RCC 7860 (cell line): ENCODE results near the gene CCNY.
"Not testable (repeated sequence)": the region's sequence is repeated elsewhere in the genome, so short reads cannot be mapped to it uniquely, and the experiment has no call there.

Experiments
- DNase-seq: peaks from one replicate; pipeline ENCODE4 v3.0.0-alpha.2; 2015; ENCODE audit warnings: low spot score
- FAIRE-seq: peaks from 2 replicates; lab custom pipeline; 2012; peaks lifted over from hg19 to GRCh38; lab: Jason Lieb, UNC

CCNY gene

DNA sequence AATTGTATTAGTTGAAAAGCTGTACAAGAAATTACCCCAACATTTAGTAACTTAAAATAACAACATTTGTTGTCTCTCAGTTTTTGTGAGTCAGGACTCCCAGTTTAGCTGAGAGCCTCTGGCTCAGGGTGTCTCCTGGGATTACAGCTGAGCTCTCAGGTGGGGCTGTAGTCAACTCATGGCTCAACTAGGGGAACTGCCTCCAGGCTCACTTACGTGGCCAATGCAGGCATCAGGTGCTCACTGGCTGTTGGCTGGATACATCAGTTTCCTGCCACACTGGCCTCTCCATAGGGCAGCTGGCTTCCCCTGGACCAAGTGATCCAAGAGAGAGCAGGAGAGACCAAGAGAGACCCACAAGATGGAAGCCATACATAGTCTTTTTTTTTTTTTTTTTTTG, 17.5 kb downstream of the CCNY start:
- no peak for DNase-seq
- no peak for FAIRE-seq

DNA sequence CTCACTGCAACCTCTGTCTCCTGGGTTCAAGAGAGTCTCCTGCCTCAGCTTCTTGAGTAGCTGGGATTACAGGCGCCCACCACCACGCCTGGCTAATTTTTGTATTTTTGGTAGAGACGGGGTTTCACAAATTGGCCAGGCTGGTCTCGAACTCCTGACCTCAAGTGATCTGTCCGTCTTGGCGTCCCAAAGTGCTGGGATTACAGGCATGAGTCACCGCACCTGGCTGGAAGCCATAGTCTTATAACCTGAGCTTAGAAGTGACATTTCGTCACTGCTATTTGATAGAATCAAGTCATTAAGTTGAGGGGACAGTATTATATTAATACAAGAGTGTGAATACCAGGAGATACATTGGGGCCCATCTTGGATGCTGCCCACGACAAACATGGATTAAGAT, 17.9 kb downstream of the CCNY start:
- DNase-seq, FAIRE-seq: not testable (repeated sequence)

DNA sequence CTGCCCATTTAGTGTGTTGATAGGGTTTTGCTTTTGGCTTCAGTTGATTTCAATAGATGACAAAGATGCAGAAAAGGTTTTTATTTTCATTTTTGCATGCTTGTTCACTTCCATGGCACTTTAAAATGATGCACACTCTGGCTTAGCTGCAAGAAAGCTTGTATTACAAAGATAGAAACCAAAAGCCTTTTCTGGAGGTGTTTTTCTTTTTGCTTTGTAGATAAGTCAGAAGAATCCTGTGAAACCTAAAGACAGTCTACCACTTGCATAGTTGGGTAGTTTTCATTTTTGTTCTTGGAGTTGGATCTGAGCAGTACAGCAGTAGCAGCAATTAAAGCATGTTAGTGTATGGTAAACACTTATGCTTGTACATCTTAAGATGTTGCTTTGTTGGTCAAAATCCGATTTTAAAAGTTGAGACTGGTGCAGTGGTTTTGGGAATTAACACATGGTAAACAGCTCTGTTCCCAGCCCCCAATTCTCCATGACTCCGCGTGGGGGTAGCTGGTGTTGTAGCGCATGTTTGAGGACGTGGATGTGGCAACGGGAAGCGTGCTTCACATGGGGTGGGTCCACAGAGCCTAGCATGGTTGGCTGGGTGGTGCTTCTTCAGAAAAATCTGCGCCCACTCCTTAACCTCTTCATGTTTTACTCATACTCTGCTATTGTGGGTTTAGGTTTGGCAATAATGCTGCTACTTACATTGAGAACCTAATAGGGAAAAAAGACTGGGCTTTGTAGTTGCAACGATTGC, 19.8 kb downstream of the CCNY start:
- DNase-seq (no peak), FAIRE-seq (no peak)

DNA sequence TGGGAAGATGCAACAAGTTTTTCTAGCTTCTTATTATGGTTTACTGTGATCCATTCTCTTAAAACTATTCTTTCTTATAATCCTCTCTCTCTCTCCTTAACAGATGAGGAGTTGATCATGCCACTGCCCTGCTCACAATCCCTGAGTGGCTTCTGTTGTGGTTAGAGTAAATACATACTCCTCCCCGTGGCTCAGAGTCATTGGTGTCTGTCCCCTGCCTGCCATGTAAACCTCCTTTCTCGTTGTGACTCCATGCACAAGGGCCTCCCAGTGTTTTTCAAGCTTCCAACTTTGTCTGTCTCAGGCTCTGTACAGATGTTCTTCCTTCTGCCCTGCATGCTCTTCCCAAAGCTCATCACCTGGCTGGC, 20.4 kb downstream of the CCNY start:
- DNase-seq (no peak), FAIRE-seq (no peak)

DNA sequence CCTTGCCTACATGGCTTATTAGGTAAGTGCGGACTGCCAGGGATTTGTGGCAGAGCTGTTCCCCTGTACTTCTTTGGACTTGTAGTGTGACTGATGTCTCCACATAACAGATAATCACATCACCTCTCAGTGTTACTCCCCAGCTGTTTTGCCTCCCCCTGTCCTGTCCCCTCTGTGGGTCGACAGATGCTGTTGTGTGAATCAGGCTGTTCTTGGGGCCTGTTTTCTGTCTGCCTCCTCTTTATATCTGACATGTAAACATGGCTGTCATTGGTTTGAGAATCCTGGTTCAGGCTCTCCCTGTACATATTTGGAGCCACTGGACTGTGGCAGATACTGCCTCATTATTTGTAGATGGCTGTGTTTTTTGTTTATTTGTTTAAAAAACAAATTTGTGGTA, 22.7 kb downstream of the CCNY start:
- DNase-seq = no peak
- FAIRE-seq = no peak

DNA sequence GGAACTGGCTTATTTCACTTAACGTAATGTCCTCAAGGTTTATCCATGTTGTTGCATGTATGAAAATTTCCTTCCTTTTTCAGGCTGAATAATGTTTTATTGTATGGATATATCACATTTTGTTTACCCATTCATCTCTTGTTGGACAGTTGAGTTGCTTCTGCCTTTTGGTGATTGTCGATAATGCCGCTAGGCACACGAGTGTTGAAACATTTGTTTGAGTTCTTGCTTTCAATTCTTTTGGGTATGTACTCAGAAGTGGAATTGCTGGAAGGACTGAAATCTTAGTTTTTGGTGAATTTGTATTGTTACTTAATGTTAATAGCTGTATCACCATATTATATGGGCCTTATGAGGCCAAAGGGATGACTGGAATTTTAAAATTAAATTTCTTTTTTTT, 23.6 kb downstream of the CCNY start:
- no peak for FAIRE-seq

DNA sequence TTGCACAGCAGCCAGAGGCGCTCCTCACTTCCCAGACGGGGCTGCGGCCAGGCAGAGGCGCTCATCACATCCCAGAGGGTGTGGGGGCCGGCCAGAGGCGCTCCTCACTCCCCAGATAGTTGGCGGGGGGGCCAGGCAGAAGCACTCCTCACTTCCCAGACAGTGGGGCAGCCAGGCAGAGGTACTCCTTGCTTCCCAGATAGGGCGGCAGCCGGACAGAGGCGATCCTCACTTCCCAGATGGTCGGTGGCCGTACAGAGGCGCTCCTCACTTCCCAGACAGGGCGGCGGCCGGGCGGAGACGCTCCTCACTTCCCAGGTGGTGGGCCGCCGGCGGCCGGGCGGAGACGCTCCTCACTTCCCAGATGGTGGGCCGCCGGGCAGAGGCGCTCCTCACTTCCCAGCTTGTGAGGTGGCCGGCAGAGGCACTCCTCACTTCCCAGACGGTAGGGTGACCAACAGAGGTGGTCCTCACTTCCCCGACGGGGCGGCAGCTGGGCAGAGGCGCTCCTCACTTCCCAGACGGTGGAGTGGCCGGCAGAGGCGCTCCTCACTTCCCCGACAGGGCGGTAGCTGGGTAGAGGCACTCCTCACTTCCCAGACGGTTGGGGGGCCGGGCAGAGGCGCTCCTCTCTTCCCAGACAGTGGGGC, 26.5 kb downstream of the CCNY start:
- FAIRE-seq = no peak
- DNase-seq = no peak

More for the DNA sequence above, 23.6 kb downstream of the CCNY start:
- no peak for DNase-seq

DNA sequence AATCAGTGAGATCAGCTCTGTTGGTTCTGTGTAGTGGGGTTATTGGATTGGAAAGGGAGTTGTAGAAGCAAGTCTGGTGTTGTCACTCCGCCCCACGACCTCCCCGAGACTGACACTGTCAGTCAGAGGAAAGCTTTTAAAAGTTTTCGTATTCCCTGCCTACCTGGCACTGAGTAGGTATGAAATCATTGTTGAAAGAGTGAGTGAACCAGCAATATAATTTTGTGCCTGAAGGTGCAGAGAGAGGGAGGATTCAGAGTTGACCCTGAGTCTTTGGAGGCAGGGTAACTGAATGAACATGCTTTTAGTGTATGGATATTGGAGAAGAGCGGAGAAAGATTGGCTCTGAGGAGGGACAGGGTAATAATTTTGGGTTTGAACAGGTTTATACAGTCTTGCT, 27.3 kb downstream of the CCNY start:
- DNase-seq = no peak
- no peak for FAIRE-seq

DNA sequence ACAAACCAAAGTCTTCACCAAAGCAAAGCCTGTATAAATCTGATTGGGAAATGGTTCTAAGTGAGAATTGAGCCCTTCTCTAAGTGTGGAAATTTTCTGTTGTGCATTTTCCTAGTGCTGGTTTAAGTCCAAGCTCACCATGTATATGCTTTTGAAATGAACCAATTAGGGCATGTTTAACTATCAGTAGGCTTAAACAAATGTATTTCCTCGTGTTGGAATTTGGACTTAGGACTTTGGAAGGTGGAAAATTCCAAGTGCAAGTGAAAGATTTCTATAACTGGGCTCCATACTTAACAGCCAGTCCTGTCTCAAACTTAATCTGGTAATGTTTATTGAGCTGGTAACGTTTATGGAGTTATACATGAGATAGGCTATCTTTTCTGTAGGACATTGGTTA, 28.5 kb downstream of the CCNY start:
- DNase-seq (no peak), FAIRE-seq (no peak)

DNA sequence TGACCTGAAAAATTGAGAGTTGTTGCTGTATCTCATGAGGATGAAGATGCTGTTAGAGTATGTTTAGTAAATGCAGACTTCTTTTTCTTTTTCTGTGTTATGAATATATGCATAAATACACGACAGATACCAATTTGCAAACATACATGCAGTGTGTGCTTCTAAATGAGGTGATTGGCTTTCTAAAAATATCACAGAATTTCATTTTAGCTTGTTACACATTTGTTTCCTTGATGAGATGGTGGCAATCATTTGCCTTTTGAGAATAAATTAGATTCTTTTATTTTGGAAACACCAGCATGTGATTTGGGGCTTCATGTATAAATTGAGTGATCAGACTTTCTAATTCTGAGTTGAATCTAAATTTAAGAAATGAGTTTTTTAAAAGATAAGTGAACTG, 29.7 kb downstream of the CCNY start:
- DNase-seq (no peak), FAIRE-seq (no peak)

DNA sequence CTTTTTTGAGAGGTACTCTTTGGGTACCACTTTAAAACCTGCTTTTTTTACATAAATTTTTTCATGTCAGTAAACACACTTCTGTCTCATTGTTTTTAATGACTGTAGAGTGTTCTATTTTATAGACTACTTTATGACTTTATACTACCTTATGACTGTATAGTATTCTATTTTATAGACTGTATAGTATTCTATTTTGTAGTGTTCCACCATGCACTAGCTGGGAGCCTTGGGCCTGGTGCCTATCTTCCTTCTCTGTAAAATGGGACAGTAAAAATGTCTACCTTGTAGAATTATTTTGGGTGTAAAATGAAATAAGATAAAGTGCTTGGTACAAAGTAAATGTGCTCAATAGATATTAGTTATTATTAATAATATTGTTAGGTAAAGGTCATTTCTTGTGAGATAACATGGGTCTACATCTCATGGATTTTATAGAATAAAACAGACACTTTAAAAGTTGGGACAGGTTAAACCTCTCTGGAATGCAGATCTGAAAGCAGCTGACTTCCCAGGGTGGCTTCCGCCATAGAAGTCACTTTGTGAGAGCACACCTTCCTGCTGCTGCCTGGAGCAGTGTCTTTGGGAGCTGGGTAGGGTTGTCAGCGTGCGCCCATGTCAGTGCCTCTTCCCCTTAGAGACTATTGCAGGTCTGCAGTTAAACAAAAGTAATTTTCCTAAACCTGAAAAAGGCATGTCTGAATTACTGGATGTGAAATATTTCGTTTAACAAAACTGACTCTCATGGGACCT, 31.0 kb downstream of the CCNY start:
- no peak for DNase-seq
- FAIRE-seq = no peak

DNA sequence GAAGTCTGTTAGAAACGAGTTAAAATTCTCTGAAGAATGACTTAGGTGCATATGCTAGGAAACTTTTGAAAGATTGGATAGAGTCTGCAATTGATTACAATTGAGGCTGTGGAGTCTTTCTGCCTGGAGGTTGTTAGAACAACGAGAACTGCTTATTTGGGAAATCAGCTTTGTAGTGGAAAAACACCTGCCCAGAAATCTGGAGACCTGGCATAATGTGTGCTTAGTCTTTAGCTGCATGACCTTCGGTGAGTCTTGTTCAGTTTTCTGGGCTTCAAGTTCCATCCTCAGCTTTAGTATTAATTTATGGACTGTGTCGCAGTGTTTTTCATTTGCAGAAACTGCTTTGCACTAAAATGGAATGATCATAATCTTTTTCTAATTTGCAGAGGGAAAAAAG, 31.7 kb downstream of the CCNY start:
- DNase-seq = no peak
- FAIRE-seq = no peak

DNA sequence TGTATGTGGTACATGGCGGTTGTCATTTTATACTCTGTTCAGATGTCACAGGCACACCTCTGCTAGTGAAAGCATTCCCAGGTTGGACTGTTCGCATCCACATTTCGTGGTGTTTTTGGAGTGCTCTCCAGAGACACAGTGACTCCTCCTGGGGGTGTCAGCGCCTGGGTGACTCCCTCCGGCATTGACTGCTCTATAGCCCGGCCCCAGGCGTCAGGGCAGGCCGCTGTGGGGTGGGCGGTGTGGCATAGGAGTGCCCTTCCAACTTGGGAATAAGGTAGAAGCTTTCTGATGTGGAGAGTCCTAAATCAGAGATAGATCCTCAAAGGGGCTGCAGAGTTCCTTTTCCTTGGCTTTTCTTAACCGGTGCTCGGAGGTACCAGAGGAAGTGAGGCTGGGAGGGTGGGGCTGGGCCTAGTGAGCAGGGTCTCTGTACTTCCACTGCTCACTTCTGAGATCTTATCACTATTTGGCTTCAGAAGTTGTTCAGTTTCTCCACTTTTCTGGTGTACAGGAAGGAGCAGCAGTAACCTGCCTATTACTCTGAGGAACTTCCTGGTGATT, 32.3 kb downstream of the CCNY start:
- FAIRE-seq (no peak), DNase-seq (no peak)

DNA sequence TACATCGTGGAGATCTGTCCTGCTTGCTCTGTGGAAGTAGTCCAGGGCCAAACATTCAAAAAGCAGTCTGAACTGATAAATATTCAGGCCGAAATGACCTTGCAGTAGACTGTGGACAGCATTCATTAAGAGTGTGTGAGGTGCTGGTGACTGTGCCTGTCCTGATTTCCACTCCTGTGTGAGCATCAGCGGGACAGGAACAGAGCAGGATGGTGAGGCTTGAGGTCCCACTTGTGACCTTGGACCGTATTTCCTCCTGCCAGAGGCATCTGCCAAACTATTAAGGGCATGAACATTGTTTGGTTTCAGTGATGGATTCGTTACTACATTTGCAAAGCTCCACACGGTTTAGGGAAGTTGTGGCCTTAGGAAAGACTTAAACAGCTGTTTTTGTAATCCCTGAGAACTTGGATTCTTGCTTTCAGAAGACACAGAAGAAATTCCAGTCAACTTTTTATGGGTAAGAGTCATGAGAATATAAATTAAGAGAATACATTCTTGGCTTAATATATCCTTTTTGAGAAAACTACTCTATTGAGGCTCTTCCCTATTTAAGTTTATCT, 32.8 kb downstream of the CCNY start:
- no peak for FAIRE-seq
- no peak for DNase-seq

DNA sequence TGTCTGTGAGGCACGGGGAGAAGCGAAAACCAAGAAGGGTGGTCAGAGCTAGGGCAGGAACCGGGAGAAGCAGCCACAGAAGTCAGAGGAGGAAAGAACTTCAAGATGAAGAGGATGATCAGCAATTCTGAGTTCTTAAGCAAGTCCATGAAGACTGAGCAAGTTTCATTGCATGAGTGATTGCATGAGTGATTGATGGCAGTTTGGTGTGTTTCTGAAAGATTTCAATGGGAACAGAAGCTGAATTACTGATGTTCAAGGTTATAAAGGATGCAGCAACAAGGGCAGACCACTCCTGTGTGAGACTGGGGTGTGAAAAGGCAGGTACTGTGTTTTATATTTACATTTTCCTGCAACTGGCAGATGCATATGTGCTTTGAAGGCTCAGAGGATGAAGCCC, 35.4 kb downstream of the CCNY start:
- DNase-seq = no peak
- no peak for FAIRE-seq

DNA sequence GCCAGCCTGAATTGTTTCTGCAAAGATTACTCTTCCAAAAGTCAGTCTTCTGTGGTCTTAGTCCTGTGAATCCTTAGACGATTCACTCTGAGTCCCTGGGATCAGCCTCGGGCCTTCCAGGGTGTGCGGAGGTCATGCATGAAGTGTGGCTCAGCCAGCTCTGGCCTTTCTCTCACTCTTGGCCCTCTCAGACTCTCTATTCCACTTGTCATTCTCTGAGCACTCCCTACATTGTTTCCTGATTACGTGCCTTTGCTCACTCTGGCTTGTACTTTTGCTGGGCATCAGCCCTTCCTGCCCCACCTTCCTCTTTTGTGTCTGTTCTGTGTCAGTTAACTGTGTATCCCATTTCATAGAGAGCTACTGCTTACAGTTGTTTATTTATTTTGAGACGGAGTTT, 36.0 kb downstream of the CCNY start:
- peak; percentile 89 for FAIRE-seq
- DNase-seq = peak; percentile 85

DNA sequence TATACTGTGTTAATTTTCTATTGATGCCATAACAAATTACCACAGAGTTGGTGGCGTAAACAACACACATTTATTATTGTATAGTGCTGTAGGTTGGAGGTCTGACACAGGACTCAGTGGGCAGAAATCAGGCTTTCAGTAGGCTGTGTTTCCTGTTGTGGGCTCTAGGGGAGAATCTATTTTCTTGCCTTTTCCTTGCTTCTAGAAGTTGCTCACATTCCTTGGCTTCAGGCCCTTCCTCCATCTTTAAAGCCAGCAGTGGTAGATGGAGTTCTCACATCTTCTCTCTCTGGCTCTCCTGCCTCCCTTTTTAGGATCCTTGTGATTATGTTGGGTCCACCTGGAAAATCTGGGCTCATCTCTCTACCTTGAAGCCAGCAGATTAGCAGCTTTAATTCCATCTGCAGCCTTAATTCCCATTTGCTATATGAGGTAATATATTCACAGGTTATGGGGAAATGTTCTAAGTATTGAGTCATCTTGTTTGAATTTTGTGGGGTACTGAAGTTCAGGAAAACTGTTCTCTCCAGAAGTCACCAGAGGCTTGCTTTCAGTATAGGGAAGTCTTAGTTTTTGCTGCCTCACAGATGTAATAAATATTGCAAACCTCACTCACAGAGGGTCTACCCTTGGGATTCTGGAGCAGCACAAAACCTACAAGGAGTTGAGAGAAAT, 38.9 kb downstream of the CCNY start:
- DNase-seq = no peak
- FAIRE-seq = no peak

DNA sequence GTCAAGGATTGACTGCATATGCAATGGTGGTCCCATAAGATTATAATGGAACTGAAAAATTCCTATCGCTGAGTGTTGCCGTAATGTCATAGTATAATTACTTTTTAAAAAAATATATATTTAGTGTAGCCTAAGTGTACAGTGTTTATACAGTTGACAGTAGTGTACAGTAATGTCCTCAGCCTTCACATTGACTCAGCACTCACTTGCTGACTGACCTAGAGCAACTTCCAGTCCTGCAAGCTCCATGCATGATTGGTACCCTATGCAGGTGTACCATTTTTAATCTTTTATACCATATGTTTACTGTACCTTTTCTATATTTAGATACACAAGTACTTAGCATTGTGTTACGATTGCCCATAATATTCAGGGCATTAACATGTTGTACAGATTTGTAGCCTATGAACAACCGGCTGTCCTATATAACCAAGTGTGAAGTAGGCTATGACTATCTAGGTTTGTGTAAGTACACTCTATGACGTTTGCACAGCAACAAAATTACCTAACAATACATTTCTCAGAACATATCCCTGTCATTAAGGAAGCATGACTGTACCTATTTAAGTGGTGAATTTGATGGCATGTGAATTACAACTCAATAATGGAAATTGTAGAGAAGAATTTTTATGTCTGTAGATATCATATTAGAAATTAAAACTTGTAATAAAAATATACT, 40.9 kb downstream of the CCNY start:
- DNase-seq (no peak), FAIRE-seq (no peak)

DNA sequence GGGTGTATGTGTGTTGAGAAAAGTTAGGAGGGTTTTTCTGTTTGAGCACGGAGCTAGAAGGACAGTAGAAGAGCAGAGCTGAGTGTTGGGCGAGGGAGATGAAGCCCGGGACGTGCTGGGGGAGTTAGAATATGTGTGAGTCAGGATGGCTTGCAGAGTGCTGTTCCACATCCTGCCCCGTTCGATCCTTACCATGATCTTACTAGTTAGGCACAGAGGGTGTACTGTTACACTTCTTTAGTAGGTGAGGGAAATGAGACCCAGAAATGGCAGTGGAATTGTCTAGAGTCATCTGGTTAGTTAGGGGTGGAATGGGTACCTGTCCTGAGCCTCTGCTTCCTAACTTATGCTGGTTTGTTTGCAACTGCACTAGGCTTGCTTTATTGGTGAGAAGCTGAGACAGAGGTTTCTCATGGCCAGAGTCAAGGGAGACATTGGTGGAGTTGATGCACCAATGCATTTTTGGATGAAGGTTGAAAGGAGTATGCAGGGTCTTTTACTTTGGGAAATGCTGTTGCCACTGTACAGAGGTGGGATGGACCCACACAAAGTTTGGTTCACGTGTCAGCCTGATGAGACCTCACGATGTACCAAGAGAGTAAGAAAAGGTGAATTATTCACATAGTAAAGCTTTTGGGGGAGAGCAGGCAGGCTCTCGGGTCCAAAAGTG, 42.4 kb downstream of the CCNY start:
- DNase-seq (peak; percentile 41), FAIRE-seq (peak; percentile 40)
